HEK293T (cell line): ENCODE measurements around the gene MAPKAPK3.

Experiments
- CTCF ChIA-PET: fragments of 350-600 bp; formaldehyde crosslinking; extraction: SDS; loops from one replicate; lab custom pipeline; 2021; ENCODE audit warnings: antibody characterized with exemption, inconsistent platforms; lab: Yijun Ruan, JAX
- POLR2A ChIA-PET: fragments of 350-600 bp; formaldehyde crosslinking; extraction: SDS; loops from one replicate; lab custom pipeline; 2020; ENCODE audit warnings: antibody characterized with exemption, inconsistent platforms; lab: Yijun Ruan, JAX
- DNase-seq: peaks from one replicate; pipeline ENCODE4 v3.0.0; 2012; ENCODE audit warnings: mixed read lengths; ENCODE audit errors: extremely low spot score
- ARNT ChIP-seq: fragments of 450-650 bp; IDR thresholded peaks from 2 replicates; pipeline ENCODE4 v1.6.1; 2017; ENCODE audit warnings: mild to moderate bottlenecking
- BHLHE40 ChIP-seq: fragments of 450-650 bp; IDR thresholded peaks from 2 replicates; pipeline ENCODE4 v1.6.1; 2016; ENCODE audit warnings: mild to moderate bottlenecking, moderate library complexity, borderline replicate concordance
- CTBP1 ChIP-seq: fragments of 450-650 bp; IDR thresholded peaks from 2 replicates; pipeline ENCODE4 v1.6.1; 2016; ENCODE audit warnings: borderline replicate concordance
- ELF4 ChIP-seq: fragments of 450-650 bp; IDR thresholded peaks from 2 replicates; pipeline ENCODE4 v1.6.1; 2017; ENCODE audit warnings: antibody characterized with exemption
- FOXA1 ChIP-seq: fragments of 450-650 bp; IDR thresholded peaks from 2 replicates; pipeline ENCODE4 v1.6.1; 2016; ENCODE audit warnings: mild to moderate bottlenecking
- FOXK2 ChIP-seq: fragments of 450-650 bp; IDR thresholded peaks from 2 replicates; pipeline ENCODE4 v1.6.1; 2016; ENCODE audit warnings: mild to moderate bottlenecking
- FOXM1 ChIP-seq: fragments of 450-650 bp; IDR thresholded peaks from 2 replicates; pipeline ENCODE4 v1.6.1; 2017; ENCODE audit warnings: mild to moderate bottlenecking, borderline replicate concordance
- HDGF ChIP-seq: fragments of 450-650 bp; IDR thresholded peaks from 2 replicates; pipeline ENCODE4 v1.6.1; 2017; ENCODE audit warnings: antibody characterized with exemption, borderline replicate concordance
- L3MBTL2 ChIP-seq: fragments of 450-650 bp; conservative IDR thresholded peaks from 2 replicates; pipeline ENCODE4 v1.6.1; 2016; ENCODE audit warnings: mild to moderate bottlenecking
- LEF1 ChIP-seq: fragments of 450-650 bp; IDR thresholded peaks from 2 replicates; pipeline ENCODE4 v1.6.1; 2017; ENCODE audit warnings: mild to moderate bottlenecking, borderline replicate concordance
- NFRKB ChIP-seq: fragments of 450-650 bp; IDR thresholded peaks from 2 replicates; pipeline ENCODE4 v1.6.1; 2016; ENCODE audit warnings: mild to moderate bottlenecking, moderate library complexity
- PKNOX1 ChIP-seq: fragments of 450-650 bp; IDR thresholded peaks from 2 replicates; pipeline ENCODE4 v1.6.1; 2016
- SP1 ChIP-seq: fragments of 450-650 bp; IDR thresholded peaks from 2 replicates; pipeline ENCODE4 v1.6.1; 2017
- SUZ12 ChIP-seq: fragments of 450-650 bp; IDR thresholded peaks from 2 replicates; pipeline ENCODE4 v1.6.1; 2016; ENCODE audit warnings: mild to moderate bottlenecking
- TARDBP ChIP-seq: fragments of 450-650 bp; IDR thresholded peaks from 2 replicates; pipeline ENCODE4 v1.6.1; 2016
- ZNF384 ChIP-seq: fragments of 450-650 bp; IDR thresholded peaks from 2 replicates; pipeline ENCODE4 v1.6.1; 2016

The MAPKAPK3 gene

GRCh38 chr3:50651445-50651844, 34.5 kb downstream of the MAPKAPK3 start:
- TF ChIP-seq L3MBTL2 (no peak), SP1 (no peak), PKNOX1 (no peak), ZNF384 (no peak), SUZ12 (no peak), ELF4 (no peak), FOXA1 (no peak), TARDBP (no peak), FOXK2 (no peak), NFRKB (no peak), BHLHE40 (no peak), LEF1 (no peak), ARNT (no peak), FOXM1 (no peak), HDGF (no peak), CTBP1 (no peak)
- POLR2A ChIA-PET = interaction anchor here (2.2 kb wide), 1 partner anchor 34 kb away, joined by 12 read pairs; the partner anchor contains the start of gene MAPKAPK3
- CTCF ChIA-PET = interaction anchor here (4.5 kb wide), 1 partner anchor 36 kb away, joined by 37 read pairs; the partner anchor contains the start of gene MAPKAPK3
- no peak for DNase-seq

GRCh38 chr3:50651920-50652529, 35.1 kb downstream of the MAPKAPK3 start:
- POLR2A ChIA-PET = interaction anchor here (2.2 kb wide), 1 partner anchor 35 kb away, joined by 12 read pairs; the partner anchor contains the start of gene MAPKAPK3
- TF ChIP-seq FOXA1 (no peak), LEF1 (no peak), SP1 (no peak), FOXK2 (no peak), BHLHE40 (no peak), ELF4 (no peak), TARDBP (no peak), CTBP1 (no peak), PKNOX1 (no peak)
- CTCF ChIA-PET = interaction anchor here (0.6 to 4.5 kb wide), 9 partner anchors 10 to 191 kb away, joined by 3 to 37 read pairs (median 4); partner anchors contain the start of gene MAPKAPK3
- DNase-seq = no peak

GRCh38 chr3:50652709-50653108, 35.8 kb downstream of the MAPKAPK3 start:
- TF ChIP-seq BHLHE40 (no peak), ZNF384 (no peak), SUZ12 (no peak), FOXK2 (no peak), CTBP1 (no peak), NFRKB (no peak), PKNOX1 (no peak), SP1 (no peak), LEF1 (no peak), HDGF (no peak), TARDBP (no peak)
- ChIA-PET POLR2A (interaction anchor here (0.6 to 2.2 kb wide), 5 partner anchors 18 to 83 kb away, joined by 3 to 12 read pairs (median 3); partner anchors contain the start of genes HEMK1 and MAPKAPK3), CTCF (interaction anchor here (0.6 to 4.5 kb wide), 11 partner anchors 10 to 191 kb away, joined by 3 to 37 read pairs (median 4); partner anchors contain the start of gene MAPKAPK3)
- peak; percentile 31 for DNase-seq

GRCh38 chr3:50653937-50654595, 37.1 kb downstream of the MAPKAPK3 start:
- no peak for DNase-seq
- TF ChIP-seq L3MBTL2 (no peak), NFRKB (no peak), SP1 (no peak), FOXM1 (no peak)
- POLR2A ChIA-PET = interaction anchor here (0.9 to 1.2 kb wide), 2 partner anchors 17 to 34 kb away, joined by 3 read pairs; no protein-coding TSS in a partner anchor
- CTCF ChIA-PET = interaction anchor here (1.9 to 4.5 kb wide), 2 partner anchors 23 to 38 kb away, joined by 15 to 37 read pairs; partner anchors contain the start of gene MAPKAPK3

DNA sequence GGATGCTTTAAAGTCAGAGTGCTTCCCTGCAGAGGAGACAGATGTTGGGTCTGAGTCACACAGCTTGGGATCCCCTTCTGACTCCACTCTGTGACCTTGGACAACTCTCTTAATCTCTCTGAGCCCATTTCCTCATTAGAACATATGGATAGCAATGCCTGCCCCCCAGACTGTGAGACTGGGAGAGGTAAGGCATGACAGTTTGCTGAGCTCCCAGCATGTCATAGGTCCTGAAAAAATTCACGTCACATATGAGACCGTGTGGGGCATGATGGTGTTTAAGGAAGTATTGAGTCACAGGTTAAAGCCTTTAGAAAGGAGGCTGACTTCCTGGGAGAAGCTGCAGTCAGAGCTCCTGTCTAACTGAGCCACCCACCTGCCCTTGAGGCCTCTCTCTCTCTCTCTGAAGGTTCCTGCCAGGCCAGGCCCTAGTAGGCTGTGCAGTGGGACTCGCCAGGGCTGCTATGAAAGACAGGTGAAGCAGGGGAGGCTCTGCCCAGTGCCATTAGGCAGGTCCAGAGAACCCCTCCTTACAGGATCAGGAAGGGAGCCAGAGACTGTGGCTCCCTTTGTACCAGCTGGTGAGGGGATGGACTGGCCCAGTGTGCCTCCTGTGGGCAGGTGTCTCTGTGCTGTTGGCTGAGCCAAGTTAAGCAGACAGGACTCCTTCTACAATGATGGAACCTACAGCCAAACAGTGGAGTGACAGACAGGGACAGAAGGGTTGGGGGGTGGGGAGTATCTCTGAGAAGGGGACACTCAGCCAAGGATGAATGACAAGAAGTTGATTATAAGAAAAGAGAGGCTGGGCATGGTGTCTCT, 38.3 kb downstream of the MAPKAPK3 start:
- TF ChIP-seq FOXK2 (no peak), BHLHE40 (no peak), CTBP1 (no peak), HDGF (no peak), SP1 (no peak), TARDBP (no peak), PKNOX1 (no peak), SUZ12 (no peak), ELF4 (no peak), ZNF384 (no peak)
- DNase-seq = no peak
- CTCF ChIA-PET = interaction anchor here (4.5 kb wide), 1 partner anchor 39 kb away, joined by 37 read pairs; the partner anchor contains the start of gene MAPKAPK3
- POLR2A ChIA-PET = interaction anchor here (0.9 kb wide), 1 partner anchor 16 kb away, joined by 3 read pairs; no protein-coding TSS in a partner anchor
